Neural cell (in vitro differentiated cells): Measurements from ENCODE around the gene FLOT2. TPM values are rescaled to one million over a fixed set of nuclear protein-coding genes. Genes with fewer than 3 reads are reported as not detected.

Experiments used
- H2AFZ ChIP-seq: fragments of 200-600, 300-800 bp; sonication (generic), shearing (Covaris generic); 2 replicates; pipeline ENCODE4 v1.6.0; 2014; ENCODE audit warnings: low read depth, mild to moderate bottlenecking, antibody characterized with exemption, low read length, moderate library complexity
- H3F3A ChIP-seq: fragments of 200-600 bp; shearing (Covaris generic); 2 replicates; pipeline ENCODE4 v1.6.1; 2016; ENCODE audit warnings: mild to moderate bottlenecking, moderate library complexity, mixed read lengths, antibody characterized with exemption, low read length; ENCODE audit not compliant: insufficient read depth, poor library complexity, severe bottlenecking
- H3K27ac ChIP-seq: fragments of 200-600, 300-800 bp; sonication (generic), shearing (Covaris generic); 2 replicates; pipeline ENCODE4 v1.5.1; 2014; ENCODE audit warnings: mild to moderate bottlenecking, low read length, moderate library complexity
- H3K27me3 ChIP-seq: fragments of 300-800, 200-600 bp; sonication (generic), shearing (Covaris generic); 2 replicates; pipeline ENCODE4 v1.6.0; 2014; ENCODE audit warnings: mild to moderate bottlenecking, low read depth, low read length, moderate library complexity; ENCODE audit not compliant: insufficient read depth
- H3K36me3 ChIP-seq: fragments of 300-800, 200-600 bp; sonication (generic), shearing (Covaris generic); 2 replicates; pipeline ENCODE4 v1.5.1; 2014; ENCODE audit warnings: mild to moderate bottlenecking, antibody characterized with exemption, low read length, moderate library complexity; ENCODE audit not compliant: insufficient read depth
- H3K4me2 ChIP-seq: fragments of 300-800, 200-600 bp; sonication (generic), shearing (Covaris generic); 2 replicates; pipeline ENCODE4 v1.6.0; 2014; ENCODE audit warnings: mild to moderate bottlenecking, low read length
- H3K4me3 ChIP-seq: fragments of 300-800, 200-600 bp; sonication (generic), shearing (Covaris generic); 2 replicates; pipeline ENCODE4 v1.5.1; 2014; ENCODE audit warnings: mild to moderate bottlenecking, low read length, moderate library complexity
- H3K79me2 ChIP-seq: fragments of 200-600 bp; shearing (Covaris generic); replicated peaks from 2 replicates; pipeline ENCODE4 v1.6.0; 2014; ENCODE audit warnings: mild to moderate bottlenecking, low read length, moderate library complexity; ENCODE audit not compliant: insufficient read depth
- H3K9ac ChIP-seq: fragments of 300-800, 200-600 bp; sonication (generic), shearing (Covaris generic); 2 replicates; pipeline ENCODE4 v1.6.1; 2016; ENCODE audit warnings: mild to moderate bottlenecking, low read length, mixed read lengths
- H3K9me2 ChIP-seq: fragments of 200-600 bp; shearing (Covaris generic); 2 replicates; pipeline ENCODE4 v1.6.1; 2016; ENCODE audit warnings: mild to moderate bottlenecking, low read length, mixed read lengths; ENCODE audit not compliant: insufficient read depth
- H3K9me3 ChIP-seq: fragments of 200-600, 300-800 bp; sonication (generic), shearing (Covaris generic); 2 replicates; pipeline ENCODE4 v1.6.1; 2016; ENCODE audit warnings: mild to moderate bottlenecking, mixed run types, low read length, moderate library complexity, mixed read lengths
- H4K20me1 ChIP-seq: fragments of 200-600 bp; shearing (Covaris generic); 2 replicates; pipeline ENCODE4 v1.6.1; 2016; ENCODE audit warnings: mild to moderate bottlenecking, mixed run types; ENCODE audit not compliant: insufficient read depth
- CTCF ChIP-seq: fragments of 450-650 bp; IDR thresholded peaks from 2 replicates; pipeline ENCODE4 v1.5.1; 2014; ENCODE audit warnings: antibody characterized with exemption, mild to moderate bottlenecking, moderate library complexity; ENCODE audit not compliant: poor library complexity, severe bottlenecking
- EP300 ChIP-seq: fragments of 450-650 bp; conservative IDR thresholded peaks from 2 replicates; pipeline ENCODE4 v1.6.1; 2014; ENCODE audit warnings: antibody characterized with exemption, mild to moderate bottlenecking, moderate library complexity; ENCODE audit not compliant: poor library complexity, severe bottlenecking
- EZH2 ChIP-seq: fragments of 200-600, 300-800 bp; shearing (Covaris generic), sonication (generic); IDR thresholded peaks from 2 replicates; pipeline ENCODE4 v1.6.1; 2014; ENCODE audit warnings: antibody characterized with exemption, low read length, borderline replicate concordance, mild to moderate bottlenecking; ENCODE audit not compliant: insufficient read depth, poor library complexity, severe bottlenecking
- MXI1 ChIP-seq: fragments of 450-650 bp; conservative IDR thresholded peaks from 2 replicates; pipeline ENCODE4 v1.6.1; 2014; ENCODE audit warnings: antibody characterized with exemption, mild to moderate bottlenecking; ENCODE audit not compliant: poor library complexity, severe bottlenecking
- POLR2AphosphoS5 ChIP-seq: IDR thresholded peaks from 2 replicates; pipeline ENCODE4 v1.6.1; 2012
- RAD21 ChIP-seq: fragments of 450-650 bp; conservative IDR thresholded peaks from 2 replicates; pipeline ENCODE4 v1.6.1; 2014; ENCODE audit warnings: antibody characterized with exemption, mild to moderate bottlenecking, moderate library complexity
- REST ChIP-seq: IDR thresholded peaks from 2 replicates; pipeline ENCODE4 v1.6.1; 2012; ENCODE audit warnings: borderline replicate concordance
- SMC3 ChIP-seq: fragments of 450-650 bp; conservative IDR thresholded peaks from 2 replicates; pipeline ENCODE4 v1.6.1; 2014; ENCODE audit warnings: antibody characterized with exemption, mild to moderate bottlenecking, moderate library complexity; ENCODE audit not compliant: poor library complexity
- TAF1 ChIP-seq: IDR thresholded peaks from 2 replicates; pipeline ENCODE4 v1.6.1; 2012; ENCODE audit warnings: low read depth
- polyA plus RNA-seq: library from polyadenylated mRNA; depleted of rRNA; stranded (reverse); fragments of >200 nt; gene quantifications from 2 replicates; pipeline ENCODE4 v1.2.3, GENCODE V29; 2014

FLOT2 gene
- polyA plus RNA-seq, 1 donor from 2014 or later, result 27.5 TPM

- H3K36me3 ChIP-seq, result no peaks in the 10 kb centered on the region
- H3K9me2 ChIP-seq, result no peaks in the 10 kb centered on the region
- H4K20me1 ChIP-seq, result peaks cover 22% of the 10 kb centered on the region
- no peak overlapping the region for H3K27ac ChIP-seq
- peaks cover 81% of the 10 kb centered on the region for H3K79me2 ChIP-seq
- no peak overlapping the region for H3K4me3 ChIP-seq
- no peak overlapping the region for H3K9ac ChIP-seq
- peaks cover 4% of the 10 kb centered on the region for H3F3A ChIP-seq
- TF ChIP-seq TAF1, result no peak
- TF ChIP-seq CTCF, result no peak
- no peak for TF ChIP-seq POLR2AphosphoS5
- TF ChIP-seq SMC3, result no peak
- TF ChIP-seq EP300, result no peak
- no peak for TF ChIP-seq RAD21
- TF ChIP-seq MXI1, result no peak
- H2AFZ ChIP-seq, result no peak overlapping the region
- H3K9me3 ChIP-seq, result no peaks in the 10 kb centered on the region
- no peak overlapping the region for H3K4me2 ChIP-seq
- H3K27me3 ChIP-seq, result no peaks in the 10 kb centered on the region
These were observed 45.4 kb upstream of the FLOT2 start for GRCh38 chr17:28942925-28943324.

- TF ChIP-seq TAF1, result no peak
- TF ChIP-seq REST, result no peak
- TF ChIP-seq MXI1, result no peak
- TF ChIP-seq EP300, result no peak
- TF ChIP-seq POLR2AphosphoS5, result no peak
- no peak for TF ChIP-seq SMC3
- TF ChIP-seq EZH2, result no peak
- no peak for TF ChIP-seq CTCF
- TF ChIP-seq RAD21, result no peak
- Histone ChIP-seq H3K9me2 (no peaks in the 10 kb centered on the region), H3K27me3 (no peaks in the 10 kb centered on the region), H3K36me3 (no peaks in the 10 kb centered on the region), H3F3A (peaks cover 4% of the 10 kb centered on the region), H3K9ac (no peak overlapping the region), H3K9me3 (no peaks in the 10 kb centered on the region), H2AFZ (no peak overlapping the region), H3K79me2 (peaks cover 81% of the 10 kb centered on the region), H3K4me2 (no peak overlapping the region), H3K27ac (no peak overlapping the region), H3K4me3 (no peak overlapping the region), H4K20me1 (peaks cover 18% of the 10 kb centered on the region)
These were observed 43.7 kb upstream of the FLOT2 start for GRCh38 chr17:28941251-28941650.
